ENCODE measurements around the gene BAIAP3. TPM values are rescaled to one million over a fixed set of nuclear protein-coding genes. Genes with fewer than 3 reads are reported as not detected.

Gene BAIAP3
- total RNA-seq, 1 donor from 2014 or later = 6.5 TPM

DNA sequence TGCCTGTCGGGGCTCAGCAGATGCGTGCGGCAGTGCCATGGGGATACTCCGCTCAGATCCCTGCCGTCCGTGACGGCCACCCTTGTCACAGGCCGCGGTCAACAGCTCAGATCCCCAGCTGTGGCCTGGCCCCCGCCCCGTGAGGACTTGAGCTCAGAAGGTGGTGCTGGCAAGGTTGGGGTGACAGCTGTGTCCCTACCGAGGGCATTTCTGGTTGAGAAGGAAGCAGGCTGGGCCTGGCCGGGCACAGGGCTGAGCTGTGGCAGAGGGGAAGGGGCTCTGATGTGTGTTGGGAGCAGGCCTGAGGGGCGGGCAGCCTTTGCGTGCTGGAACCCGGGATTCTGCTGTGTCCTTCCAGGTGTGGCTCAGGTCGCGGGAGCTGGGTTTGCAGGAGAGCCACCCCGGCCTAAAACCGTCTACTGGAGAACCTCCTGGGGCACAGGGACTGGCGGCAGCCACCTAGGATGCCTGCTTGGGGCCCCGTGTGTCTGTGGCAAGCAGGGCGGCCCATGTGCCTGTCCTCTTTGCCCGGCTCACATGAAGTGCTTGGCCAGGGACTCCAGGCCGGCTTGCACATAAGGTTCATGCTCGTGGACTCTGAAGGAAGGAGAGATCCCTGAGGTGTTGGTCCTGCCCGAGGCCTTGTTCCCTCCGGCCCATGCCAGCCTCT is 18.9 kb upstream of the BAIAP3 start:
- no peak overlapping the region for H3K27ac Mint-ChIP-seq (ENCODE audit: unreplicated experiment)

DNA sequence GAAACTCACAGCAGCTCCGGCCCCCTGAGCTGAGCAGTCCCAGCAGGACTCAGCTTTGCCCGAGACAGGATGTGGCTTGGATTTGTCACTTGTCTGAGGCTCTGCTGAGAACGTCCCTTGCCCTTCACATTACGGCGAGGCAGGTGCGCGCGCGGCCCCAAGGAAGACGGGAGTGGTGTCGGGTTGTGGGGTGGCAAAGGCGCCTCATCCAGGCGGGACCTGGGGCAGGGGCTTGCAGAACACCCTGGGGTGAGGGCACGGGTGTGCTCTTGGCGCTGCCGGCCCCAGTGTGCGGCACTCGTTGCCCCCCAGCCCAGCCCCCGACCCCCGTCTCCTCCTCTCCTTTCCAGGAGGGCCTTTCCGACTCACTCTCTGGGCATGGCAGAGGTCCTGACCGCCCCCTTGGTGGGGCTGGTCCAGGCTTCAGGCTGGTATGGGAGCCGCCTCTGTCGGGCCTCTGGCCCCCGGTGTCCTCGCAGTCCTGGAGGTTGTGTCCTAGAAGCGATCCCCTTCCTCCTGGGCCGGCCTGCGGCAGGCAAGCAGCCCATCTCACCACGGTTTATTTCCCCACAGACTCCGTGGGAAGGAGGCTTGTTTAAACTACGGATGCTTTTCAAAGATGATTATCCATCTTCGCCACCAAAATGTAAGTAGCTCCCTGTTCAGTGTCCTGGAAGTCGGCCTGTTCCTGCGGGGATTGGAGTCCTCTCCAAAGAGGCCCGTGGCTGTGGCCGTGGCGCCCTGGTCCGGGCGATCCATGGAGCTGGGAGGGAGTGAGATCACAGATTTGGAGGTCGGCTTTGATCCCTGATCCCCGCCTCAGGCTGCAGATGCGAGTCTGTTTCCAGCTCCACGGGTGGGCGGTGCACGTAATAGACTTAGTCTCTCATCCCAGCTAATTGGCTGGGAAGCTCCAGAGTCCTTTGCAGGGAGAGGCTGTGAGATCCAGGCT is 18.1 kb upstream of the BAIAP3 start:
- H3K9me3 Mint-ChIP-seq (ENCODE audit: unreplicated experiment) = no peaks in the 10 kb centered on the region
- no peak overlapping the region for H3K27ac Mint-ChIP-seq (ENCODE audit: unreplicated experiment)
- peaks cover 41% of the 10 kb centered on the region for H3K36me3 Mint-ChIP-seq (ENCODE audit: low read depth, unreplicated experiment)
- no peak overlapping the region for H3K4me3 Mint-ChIP-seq (ENCODE audit: unreplicated experiment)
- no peak for DNase-seq (ENCODE audit: low spot score)
- H3K27me3 Mint-ChIP-seq (ENCODE audit: unreplicated experiment) = peaks cover 12% of the 10 kb centered on the region
- TF ChIP-seq, protein P1, sequence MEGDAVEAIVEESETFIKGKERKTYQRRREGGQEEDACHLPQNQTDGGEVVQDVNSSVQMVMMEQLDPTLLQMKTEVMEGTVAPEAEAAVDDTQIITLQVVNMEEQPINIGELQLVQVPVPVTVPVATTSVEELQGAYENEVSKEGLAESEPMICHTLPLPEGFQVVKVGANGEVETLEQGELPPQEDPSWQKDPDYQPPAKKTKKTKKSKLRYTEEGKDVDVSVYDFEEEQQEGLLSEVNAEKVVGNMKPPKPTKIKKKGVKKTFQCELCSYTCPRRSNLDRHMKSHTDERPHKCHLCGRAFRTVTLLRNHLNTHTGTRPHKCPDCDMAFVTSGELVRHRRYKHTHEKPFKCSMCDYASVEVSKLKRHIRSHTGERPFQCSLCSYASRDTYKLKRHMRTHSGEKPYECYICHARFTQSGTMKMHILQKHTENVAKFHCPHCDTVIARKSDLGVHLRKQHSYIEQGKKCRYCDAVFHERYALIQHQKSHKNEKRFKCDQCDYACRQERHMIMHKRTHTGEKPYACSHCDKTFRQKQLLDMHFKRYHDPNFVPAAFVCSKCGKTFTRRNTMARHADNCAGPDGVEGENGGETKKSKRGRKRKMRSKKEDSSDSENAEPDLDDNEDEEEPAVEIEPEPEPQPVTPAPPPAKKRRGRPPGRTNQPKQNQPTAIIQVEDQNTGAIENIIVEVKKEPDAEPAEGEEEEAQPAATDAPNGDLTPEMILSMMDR (IDR thresholded peaks at IDR 0.05; ENCODE audit: unreplicated experiment) = no peak
- H3K4me1 Mint-ChIP-seq (ENCODE audit: unreplicated experiment) = peaks cover 10% of the 10 kb centered on the region

More for the DNA sequence above, 18.9 kb upstream of the BAIAP3 start:
- Mint-ChIP-seq H3K4me1 (ENCODE audit: unreplicated experiment) (peaks cover 14% of the 10 kb centered on the region), H3K36me3 (ENCODE audit: low read depth, unreplicated experiment) (peaks cover 36% of the 10 kb centered on the region), H3K4me3 (ENCODE audit: unreplicated experiment) (no peak overlapping the region), H3K9me3 (ENCODE audit: unreplicated experiment) (no peaks in the 10 kb centered on the region), H3K27me3 (ENCODE audit: unreplicated experiment) (peaks cover 16% of the 10 kb centered on the region)
- TF ChIP-seq, protein P1 (IDR thresholded peaks at IDR 0.05; ENCODE audit: unreplicated experiment) = no peak
- DNase-seq (ENCODE audit: low spot score) = no peak

DNA sequence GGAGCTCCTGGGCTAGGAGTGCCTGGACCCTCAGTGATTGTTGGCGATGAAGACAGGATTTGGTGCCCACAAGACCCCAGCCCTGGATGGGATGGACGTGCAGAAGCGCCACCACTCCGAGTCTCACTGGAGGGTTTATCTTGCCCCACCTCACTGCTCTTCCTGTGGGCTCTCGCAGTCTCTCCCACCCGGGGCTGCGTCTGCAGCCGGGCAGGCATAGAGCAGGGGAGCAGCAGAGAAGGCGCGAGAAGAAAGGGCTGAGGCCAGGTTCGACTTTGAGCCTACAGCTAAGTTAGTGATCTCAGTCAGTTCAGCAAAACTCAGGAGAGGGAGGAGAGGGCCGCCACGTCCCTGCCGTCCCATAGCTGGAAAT is 17.4 kb upstream of the BAIAP3 start:
- peaks cover 39% of the 10 kb centered on the region for H3K36me3 Mint-ChIP-seq (ENCODE audit: low read depth, unreplicated experiment)
- H3K27ac Mint-ChIP-seq (ENCODE audit: unreplicated experiment) = no peak overlapping the region
- peaks cover 3% of the 10 kb centered on the region for H3K4me1 Mint-ChIP-seq (ENCODE audit: unreplicated experiment)
- H3K4me3 Mint-ChIP-seq (ENCODE audit: unreplicated experiment) = peak overlapping the region; percentile 47
- H3K27me3 Mint-ChIP-seq (ENCODE audit: unreplicated experiment) = peaks cover 9% of the 10 kb centered on the region
- DNase-seq (ENCODE audit: low spot score) = no peak
- no peaks in the 10 kb centered on the region for H3K9me3 Mint-ChIP-seq (ENCODE audit: unreplicated experiment)
- TF ChIP-seq, protein P1 (IDR thresholded peaks at IDR 0.05; ENCODE audit: unreplicated experiment) = no peak

DNA sequence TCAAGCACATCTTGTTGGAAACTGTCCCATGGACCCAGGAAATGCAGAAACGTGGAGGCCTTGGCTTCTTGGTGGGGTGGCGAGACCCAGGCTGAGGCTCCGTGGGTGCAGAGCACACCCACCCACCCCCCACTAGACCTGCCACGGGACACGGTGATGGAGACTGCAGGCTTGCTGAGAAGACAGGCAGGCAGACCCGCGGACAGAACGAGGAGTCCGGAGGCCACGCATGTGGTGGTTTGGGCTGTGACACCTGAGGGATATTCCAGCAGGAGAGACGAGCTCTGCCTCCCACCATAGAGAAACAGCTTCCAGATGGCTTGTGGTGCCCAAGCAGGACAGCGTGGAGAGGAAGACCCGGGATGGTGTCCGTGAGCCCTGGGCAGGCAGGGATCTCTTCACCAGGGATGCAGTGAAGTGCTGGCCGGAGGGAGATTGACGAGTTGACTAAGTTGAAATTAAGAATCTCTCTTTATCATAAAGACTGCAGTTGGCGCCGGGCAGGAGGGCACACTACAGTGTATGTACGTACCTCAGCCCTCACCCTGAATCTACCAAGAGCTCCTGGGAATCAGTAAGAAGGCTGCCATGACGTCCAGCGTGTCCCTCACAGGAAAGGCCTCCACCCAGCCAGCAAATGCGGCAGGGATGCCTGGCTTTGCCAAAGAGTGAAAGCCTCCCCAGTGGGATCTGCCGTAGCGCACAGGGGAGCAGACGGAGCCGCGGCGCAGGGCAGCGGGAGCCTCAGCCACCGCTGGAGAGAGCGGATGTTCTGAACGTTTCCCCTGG is 15.8 kb upstream of the BAIAP3 start:
- Mint-ChIP-seq H3K36me3 (ENCODE audit: low read depth, unreplicated experiment) (peaks cover 39% of the 10 kb centered on the region), H3K27ac (ENCODE audit: unreplicated experiment) (no peak overlapping the region), H3K4me3 (ENCODE audit: unreplicated experiment) (no peak overlapping the region), H3K4me1 (ENCODE audit: unreplicated experiment) (no peaks in the 10 kb centered on the region), H3K9me3 (ENCODE audit: unreplicated experiment) (no peaks in the 10 kb centered on the region), H3K27me3 (ENCODE audit: unreplicated experiment) (peaks cover 9% of the 10 kb centered on the region)
- DNase-seq (ENCODE audit: low spot score) = no peak
- TF ChIP-seq, protein P1 (IDR thresholded peaks at IDR 0.05; ENCODE audit: unreplicated experiment) = no peak
